CMK (cell line): ENCODE data around the gene FAM107B.
"Not testable (repeated sequence)": the region's sequence is repeated elsewhere in the genome, so short reads cannot be mapped to it uniquely, and the experiment has no call there.

Experiments
- DNase-seq: peaks from one replicate; pipeline ENCODE4 v3.0.0-alpha.2; 2010; ENCODE audit warnings: low read depth

Gene FAM107B

GRCh38 chr10:14736043-14736442, 38.7 kb downstream of the FAM107B start:
- DNase-seq = no peak

- DNase-seq = no peak
Measured at GRCh38 chr10:14731875-14732512, 42.7 kb downstream of the FAM107B start.

GRCh38 chr10:14728346-14728745, 46.4 kb downstream of the FAM107B start:
- no peak for DNase-seq

- no peak for DNase-seq
Measured at GRCh38 chr10:14727924-14728323, 46.8 kb downstream of the FAM107B start.

- DNase-seq = no peak
Measured at GRCh38 chr10:14727465-14727864, 47.2 kb downstream of the FAM107B start.

GRCh38 chr10:14724931-14725330, 49.8 kb downstream of the FAM107B start:
- no peak for DNase-seq

- DNase-seq = no peak
Measured at GRCh38 chr10:14723052-14723689, 51.5 kb downstream of the FAM107B start.

- no peak for DNase-seq
Measured at GRCh38 chr10:14717552-14717951, 57.1 kb downstream of the FAM107B start.

GRCh38 chr10:14712991-14713424, 61.7 kb downstream of the FAM107B start:
- DNase-seq = no peak

- not testable (repeated sequence) for DNase-seq
Measured at GRCh38 chr10:14709344-14709743, 65.4 kb downstream of the FAM107B start.

GRCh38 chr10:14707481-14707880, 67.2 kb downstream of the FAM107B start:
- no peak for DNase-seq

GRCh38 chr10:14705548-14706230, 69.0 kb downstream of the FAM107B start:
- no peak for DNase-seq

- no peak for DNase-seq
Measured at GRCh38 chr10:14703631-14704001, 71.1 kb downstream of the FAM107B start.

GRCh38 chr10:14701466-14701865, 73.2 kb downstream of the FAM107B start:
- no peak for DNase-seq

GRCh38 chr10:14700546-14700945, 74.2 kb downstream of the FAM107B start:
- DNase-seq = no peak

GRCh38 chr10:14699482-14699881, 75.2 kb downstream of the FAM107B start:
- DNase-seq = no peak

GRCh38 chr10:14698829-14699170, 75.9 kb downstream of the FAM107B start:
- DNase-seq = no peak

GRCh38 chr10:14698111-14698828, 76.4 kb downstream of the FAM107B start:
- DNase-seq = no peak

- no peak for DNase-seq
Measured at GRCh38 chr10:14697281-14697680, 77.4 kb downstream of the FAM107B start.

GRCh38 chr10:14696821-14697220, 77.9 kb downstream of the FAM107B start:
- no peak for DNase-seq

- no peak for DNase-seq
Measured at GRCh38 chr10:14695847-14696480, 78.7 kb downstream of the FAM107B start.

GRCh38 chr10:14693891-14694290, 80.8 kb downstream of the FAM107B start:
- no peak for DNase-seq
